Stimulated activated CD4-positive, alpha-beta T cell treated with anti-CD3 and anti-CD28 coated beads, Interleukin-12 subunit alpha, Interleukin-12 subunit beta, amount 100 ng/mL, for 4 hours (primary cell): ENCODE results near the gene USP25.

Source experiments
- DNase-seq: peaks from one replicate; pipeline ENCODE4 v3.0.0-alpha.2; 2020

USP25 gene

GRCh38 chr21:15768045-15768601 is 38.3 kb downstream of the USP25 start:
- no peak for DNase-seq

- DNase-seq: no peak
Observed at GRCh38 chr21:15768853-15769252, 39.1 kb downstream of the USP25 start.

DNA sequence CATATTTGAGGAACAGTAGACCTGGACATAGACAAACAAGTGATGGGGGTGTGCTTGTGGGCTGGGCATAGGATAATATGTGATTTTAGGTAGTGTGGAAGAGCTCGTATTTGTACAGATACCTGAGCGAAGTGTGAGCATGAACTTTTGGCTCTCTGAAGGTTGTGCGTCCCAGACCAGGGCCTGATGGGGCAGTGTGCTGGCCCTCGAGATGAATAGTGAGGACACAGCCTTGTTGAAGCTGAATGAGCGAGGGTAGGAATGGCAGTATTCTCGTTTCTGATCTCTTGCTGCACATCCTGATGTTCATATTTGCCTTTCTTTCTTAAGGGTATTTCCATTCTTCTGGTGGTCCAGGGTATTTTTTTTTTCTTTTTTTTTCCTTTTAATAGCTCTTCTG is 41.5 kb downstream of the USP25 start:
- DNase-seq: no peak

DNA sequence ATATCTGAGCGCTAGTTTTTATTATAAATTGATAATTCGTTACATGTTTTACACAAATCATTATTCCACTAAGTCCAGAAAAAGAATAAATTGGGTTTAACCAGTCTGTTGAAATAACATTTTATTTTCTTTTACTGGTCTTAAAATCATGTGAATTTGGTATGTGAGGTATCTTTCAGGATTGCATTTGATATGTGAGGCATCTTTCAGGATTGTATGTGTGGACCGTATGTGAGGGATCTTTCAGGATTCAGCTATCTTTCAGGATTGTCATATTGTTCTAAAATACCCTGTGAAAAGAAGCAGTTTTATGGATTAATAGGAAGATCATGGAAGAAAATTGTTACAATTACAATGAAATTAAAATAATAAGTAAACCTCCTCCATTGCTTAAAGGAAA is 42.9 kb downstream of the USP25 start:
- DNase-seq: no peak

DNA sequence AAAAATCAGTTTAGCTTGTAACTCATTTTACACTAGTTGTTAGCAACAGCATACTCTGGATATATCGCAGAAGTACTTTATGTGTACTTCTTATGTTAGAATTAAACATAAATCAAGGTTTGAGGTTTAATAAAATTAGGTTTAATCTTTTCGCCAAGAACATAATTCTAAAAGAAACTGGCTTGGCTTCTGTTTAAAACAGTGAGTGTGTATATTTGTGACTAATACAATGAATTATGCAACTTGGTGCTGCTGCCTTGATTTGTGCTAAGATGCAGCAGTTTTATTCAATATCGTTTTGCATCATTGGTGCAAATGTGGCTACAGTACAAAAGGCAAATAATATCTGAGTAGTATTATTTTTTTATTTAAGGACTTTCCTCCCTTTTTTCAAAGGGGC is 44.8 kb downstream of the USP25 start:
- DNase-seq: no peak

GRCh38 chr21:15775291-15775690 is 45.5 kb downstream of the USP25 start:
- DNase-seq: no peak

DNA sequence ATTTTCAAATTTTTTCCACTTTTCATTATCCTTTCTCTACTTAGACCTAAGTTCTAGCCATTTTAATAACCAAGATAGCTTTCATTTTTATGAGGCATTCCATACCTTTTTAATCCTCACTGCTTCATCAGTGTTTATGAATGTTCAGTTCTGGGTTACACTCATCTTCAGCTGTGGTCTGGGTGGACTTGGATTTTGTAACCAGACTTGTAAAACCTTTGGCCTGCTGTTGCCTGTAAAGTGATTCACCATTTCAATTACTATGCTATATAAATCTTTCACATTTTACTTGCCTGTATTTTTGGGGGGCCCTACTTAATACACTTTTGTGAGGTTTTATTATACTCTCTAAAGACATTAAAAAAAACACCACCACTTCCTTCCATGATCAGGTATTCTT is 46.2 kb downstream of the USP25 start:
- DNase-seq: no peak

GRCh38 chr21:15776818-15777217 is 47.0 kb downstream of the USP25 start:
- DNase-seq: no peak

DNA sequence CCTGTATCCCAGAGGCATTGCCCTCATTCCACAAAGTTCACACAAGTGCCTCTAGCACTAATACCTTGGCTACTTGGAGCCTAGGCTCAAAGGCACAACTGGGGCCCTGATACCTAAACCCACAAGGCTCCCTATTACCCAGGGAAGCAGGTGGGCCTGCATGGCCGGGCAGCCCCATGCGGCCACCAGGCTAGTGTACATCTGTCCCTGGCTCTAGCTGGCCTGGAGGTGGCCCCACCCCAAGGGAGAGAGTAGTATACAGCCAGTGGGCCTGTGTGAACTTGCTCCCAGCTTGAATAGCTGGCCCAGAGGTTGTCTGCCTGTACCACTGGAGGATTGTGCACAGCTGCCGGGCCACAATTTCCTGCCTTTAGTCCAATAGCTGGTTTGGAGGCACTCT is 52.2 kb downstream of the USP25 start:
- DNase-seq: no peak

- DNase-seq: no peak
Observed at GRCh38 chr21:15788847-15789523, 59.2 kb downstream of the USP25 start.

GRCh38 chr21:15793109-15793508 is 63.3 kb downstream of the USP25 start:
- no peak for DNase-seq

GRCh38 chr21:15793550-15794235 is 63.9 kb downstream of the USP25 start:
- no peak for DNase-seq

- no peak for DNase-seq
Observed at GRCh38 chr21:15794277-15794912, 64.6 kb downstream of the USP25 start.

- no peak for DNase-seq
Observed at GRCh38 chr21:15795533-15795932, 65.8 kb downstream of the USP25 start.

DNA sequence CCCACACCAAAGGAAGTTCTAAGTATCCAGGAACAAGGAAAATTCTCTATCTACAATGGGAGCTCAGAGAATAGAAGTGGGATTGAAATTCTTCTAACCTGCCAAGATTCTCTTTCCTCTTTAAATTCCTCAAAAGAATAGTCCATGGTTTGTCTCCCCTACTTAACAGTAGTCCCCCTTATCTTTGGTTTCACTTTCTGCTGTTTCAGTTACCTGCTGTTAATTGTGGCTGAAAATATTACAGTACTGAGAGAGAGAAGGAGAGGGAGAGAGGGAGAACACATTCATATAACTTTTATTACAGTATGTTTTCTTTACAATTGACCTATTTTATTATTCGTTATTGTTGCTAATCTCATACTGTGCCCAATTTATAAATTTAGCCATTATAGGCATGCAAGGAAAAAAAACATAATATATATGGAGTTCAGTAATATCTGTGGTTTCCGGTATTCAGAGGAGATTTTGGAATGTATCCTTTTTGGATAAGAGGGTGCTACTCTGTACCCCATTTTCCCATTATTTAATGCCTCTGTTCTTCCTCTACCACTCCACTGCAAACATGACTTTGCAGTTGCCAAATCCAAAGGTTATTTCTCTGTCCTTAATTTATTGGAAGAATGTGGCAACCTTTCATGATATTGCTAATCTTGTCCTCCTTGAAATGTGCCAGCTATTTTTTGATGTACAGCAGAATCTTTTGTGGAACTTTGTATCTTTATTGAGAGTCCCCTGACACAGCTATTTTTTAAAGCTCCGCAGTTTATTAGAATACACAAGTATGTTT is 68.0 kb downstream of the USP25 start:
- DNase-seq: no peak

DNA sequence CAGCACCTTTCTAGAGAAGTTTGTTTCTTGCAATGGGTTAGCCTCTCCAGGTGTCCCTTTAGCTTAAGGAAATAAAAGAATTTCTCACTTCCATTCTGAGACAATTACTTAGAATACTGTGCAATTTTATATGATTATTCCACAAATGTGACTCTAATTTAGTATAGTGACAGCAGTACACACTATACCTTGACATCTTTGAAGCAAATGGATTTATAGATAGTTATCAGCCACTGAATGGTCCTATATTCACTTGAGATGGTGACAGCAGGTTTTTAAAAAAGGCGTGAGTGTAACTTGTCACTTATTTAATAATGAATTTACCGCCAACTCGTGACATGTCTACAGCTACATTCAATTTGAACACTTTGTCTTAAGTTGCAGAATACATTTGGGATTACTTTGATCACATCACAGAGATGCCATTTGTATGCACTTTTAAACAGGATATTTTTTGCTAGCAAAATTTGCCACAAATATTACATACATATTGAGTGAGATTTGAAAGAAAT is 71.6 kb downstream of the USP25 start:
- DNase-seq: no peak

GRCh38 chr21:15804247-15805005 is 74.6 kb downstream of the USP25 start:
- DNase-seq: no peak

GRCh38 chr21:15809065-15809464 is 79.3 kb downstream of the USP25 start:
- no peak for DNase-seq

DNA sequence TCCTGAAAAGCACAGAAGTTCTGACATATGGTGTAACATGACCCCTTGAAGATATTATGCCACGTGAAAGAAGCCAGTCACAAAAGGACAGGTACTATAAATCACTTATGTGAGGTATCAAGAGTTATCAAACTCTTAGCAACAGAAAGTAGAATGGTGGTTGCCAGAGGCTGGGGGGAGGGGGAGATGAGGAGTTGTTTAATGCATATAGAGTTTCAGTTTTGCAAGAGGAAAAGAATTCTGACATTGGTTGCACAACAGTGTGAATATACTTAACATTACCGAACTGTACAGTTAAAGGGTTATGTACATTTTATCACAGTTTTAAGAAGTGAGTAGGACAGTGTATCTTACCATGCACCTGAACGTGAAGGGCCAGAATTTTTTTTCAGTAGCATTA is 80.0 kb downstream of the USP25 start:
- DNase-seq: no peak

GRCh38 chr21:15815285-15815684 is 85.5 kb downstream of the USP25 start:
- DNase-seq: no peak

- DNase-seq: no peak
Observed at GRCh38 chr21:15820327-15820726, 90.5 kb downstream of the USP25 start.

DNA sequence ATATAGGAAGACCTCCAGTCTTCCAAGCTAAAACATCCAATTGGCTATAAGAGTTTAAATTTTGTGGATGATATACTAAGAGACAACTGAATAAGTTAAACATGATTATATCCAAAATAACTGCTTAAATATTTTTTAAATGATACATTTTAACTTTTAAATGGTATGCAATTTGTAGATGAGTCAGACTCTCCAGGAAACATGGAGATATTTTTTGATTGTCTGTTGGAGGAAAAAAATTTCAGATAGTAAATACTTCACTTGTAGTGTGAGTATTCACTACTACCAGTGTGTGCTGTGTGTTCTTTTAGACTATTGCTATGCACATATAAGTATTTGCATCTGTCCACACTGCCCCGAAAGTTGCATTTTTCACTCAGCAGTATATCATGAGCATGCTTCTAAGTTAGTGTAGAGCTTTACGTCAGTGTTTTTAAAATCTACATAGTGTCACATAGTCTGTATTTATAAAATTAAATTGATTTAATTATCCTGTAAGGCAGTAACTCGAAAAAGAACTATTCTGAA is 91.1 kb downstream of the USP25 start:
- DNase-seq: no peak
